AG04450 (cell line): ENCODE data around the gene RAB11FIP5. TPM values are rescaled to one million over a fixed set of nuclear protein-coding genes. Genes with fewer than 3 reads are reported as not detected.

Source experiments
- CTCF ChIA-PET: fragments of 300-600, 350-600 bp; formaldehyde crosslinking; extraction: SDS; loops from one replicate; lab custom pipeline; 2022; ENCODE audit warnings: antibody characterized with exemption, inconsistent platforms; lab: Charles Lee
- POLR2A ChIA-PET: fragments of 350-600 bp; formaldehyde crosslinking; extraction: SDS; loops from one replicate; lab custom pipeline; 2021; ENCODE audit warnings: antibody characterized with exemption, inconsistent platforms; lab: Yijun Ruan, JAX
- DNase-seq: peaks from one replicate; pipeline ENCODE4 v3.0.0-alpha.2; 2011; ENCODE audit warnings: low read depth, low spot score
- H3K27ac ChIP-seq: one replicate; pipeline ENCODE4 v1.5.1; 2012; ENCODE audit warnings: low read depth, low read length, control low read depth
- H3K27me3 ChIP-seq: one replicate; pipeline ENCODE4 v1.6.0; 2012; ENCODE audit warnings: low read length; ENCODE audit not compliant: control insufficient read depth, insufficient read depth
- H3K4me3 ChIP-seq: 2 replicates; pipeline ENCODE4 v1.5.1; 2011; ENCODE audit warnings: mild to moderate bottlenecking, low read depth, low read length, control low read depth
- H3K9me3 ChIP-seq: 2 replicates; pipeline ENCODE4 v1.5.1; 2012; ENCODE audit warnings: low read length; ENCODE audit not compliant: control insufficient read depth, insufficient read depth
- CTCF ChIP-seq: IDR thresholded peaks from 2 replicates; pipeline ENCODE4 v1.5.1; 2011; ENCODE audit warnings: low read depth, low read length, control low read depth, inconsistent platforms
- polyA plus RNA-seq: library from polyadenylated mRNA; depleted of rRNA; stranded (reverse); fragments of >200 nt; gene quantifications from 2 replicates; pipeline ENCODE4 v1.2.3, GENCODE V29; 2011

RAB11FIP5 gene
- polyA plus RNA-seq, 1 experiment = 29.6 TPM

DNA sequence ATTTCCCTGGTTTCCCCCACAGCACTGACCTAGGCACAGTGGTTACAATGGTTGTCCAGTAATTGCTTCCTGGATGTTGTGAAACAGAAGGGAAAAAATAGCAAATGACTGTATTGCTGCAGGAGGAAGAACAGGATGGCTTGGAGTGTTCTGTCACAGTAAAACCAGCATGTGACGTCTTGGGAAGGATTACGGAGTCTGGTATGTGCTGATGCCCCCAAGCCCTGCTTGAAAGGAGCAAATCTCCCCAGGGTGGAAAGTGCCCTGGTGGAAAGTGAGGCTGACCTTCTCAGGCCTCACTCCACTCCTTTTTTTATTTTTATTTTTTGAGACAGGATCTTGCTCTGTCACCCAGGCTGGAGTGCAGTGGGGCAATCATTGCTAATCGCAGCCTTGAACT is 7.8 kb downstream of the RAB11FIP5 start:
- no peak for TF ChIP-seq CTCF
- ChIA-PET POLR2A (interaction anchor here (0.6 kb wide), 1 partner anchor 15 kb away, joined by 3 read pairs; no protein-coding TSS in a partner anchor), CTCF (interaction anchor here (0.9 to 1.2 kb wide), 2 partner anchors 19 to 72 kb away, joined by 3 to 4 read pairs; no protein-coding TSS in a partner anchor)
- no peak overlapping the region for H3K27ac ChIP-seq
- H3K4me3 ChIP-seq = no peak overlapping the region
- H3K27me3 ChIP-seq = no peaks in the 10 kb centered on the region
- no peaks in the 10 kb centered on the region for H3K9me3 ChIP-seq
- no peak for DNase-seq

- H3K4me3 ChIP-seq = no peak overlapping the region
- no peak overlapping the region for H3K27ac ChIP-seq
- H3K9me3 ChIP-seq = no peaks in the 10 kb centered on the region
- DNase-seq = no peak
- no peak for TF ChIP-seq CTCF
- POLR2A ChIA-PET = no interaction called here
- H3K27me3 ChIP-seq = no peaks in the 10 kb centered on the region
- CTCF ChIA-PET = no interaction called here
Measured at GRCh38 chr2:73103018-73103542, 9.7 kb downstream of the RAB11FIP5 start.

GRCh38 chr2:73101626-73102256 is 11.0 kb downstream of the RAB11FIP5 start:
- Histone ChIP-seq H3K9me3 (no peaks in the 10 kb centered on the region), H3K27ac (no peak overlapping the region), H3K27me3 (no peaks in the 10 kb centered on the region), H3K4me3 (no peak overlapping the region)
- DNase-seq = no peak
- CTCF ChIA-PET = no interaction called here
- POLR2A ChIA-PET = no interaction called here
- no peak for TF ChIP-seq CTCF

DNA sequence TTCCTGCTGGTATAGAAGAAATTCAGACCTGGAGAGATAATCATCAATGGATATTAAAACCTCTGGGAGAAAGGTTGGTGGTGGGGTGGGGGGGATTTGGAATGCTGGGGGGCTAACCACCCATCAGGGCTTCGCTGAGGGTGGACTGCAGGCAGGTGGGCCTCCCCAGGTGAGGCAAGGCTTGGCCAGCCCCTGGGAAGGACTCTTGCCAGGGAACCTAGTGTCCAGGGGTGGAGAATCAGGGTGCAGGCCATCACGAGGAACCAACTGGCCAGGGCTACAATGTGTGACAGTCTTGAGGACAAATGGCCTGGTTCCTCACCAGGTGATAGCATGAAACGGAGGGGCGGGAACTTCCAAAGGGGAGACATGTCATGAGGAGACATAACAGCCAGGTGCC is 11.8 kb downstream of the RAB11FIP5 start:
- ChIA-PET CTCF (no interaction called here), POLR2A (no interaction called here)
- Histone ChIP-seq H3K4me3 (no peak overlapping the region), H3K27me3 (no peaks in the 10 kb centered on the region), H3K27ac (no peak overlapping the region), H3K9me3 (no peaks in the 10 kb centered on the region)
- TF ChIP-seq CTCF = no peak
- no peak for DNase-seq

DNA sequence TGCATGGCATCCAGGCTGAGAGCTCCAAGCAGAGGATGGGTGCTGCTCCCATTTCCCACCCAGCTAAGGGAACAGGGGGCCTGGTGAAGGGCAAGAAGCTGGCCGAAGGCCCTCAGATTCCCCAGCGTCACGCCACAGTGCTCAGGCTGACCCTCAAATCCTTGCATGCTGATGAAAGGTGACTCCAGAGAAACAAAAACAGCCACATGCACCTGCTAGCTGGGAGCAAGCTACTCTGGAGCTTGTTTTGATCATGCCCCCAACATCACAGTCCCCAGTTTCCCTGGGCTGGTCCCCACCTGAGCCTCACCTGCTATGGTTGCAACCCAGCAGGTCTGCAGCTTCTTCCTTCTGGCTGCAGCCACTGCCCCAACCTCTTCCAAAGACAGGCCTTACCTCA is 13.3 kb downstream of the RAB11FIP5 start:
- DNase-seq = no peak
- no peak overlapping the region for H3K27ac ChIP-seq
- H3K27me3 ChIP-seq = no peaks in the 10 kb centered on the region
- H3K9me3 ChIP-seq = no peaks in the 10 kb centered on the region
- POLR2A ChIA-PET = no interaction called here
- no peak overlapping the region for H3K4me3 ChIP-seq
- TF ChIP-seq CTCF = no peak
- CTCF ChIA-PET = interaction anchor here (1.1 kb wide), 1 partner anchor 56 kb away, joined by 3 read pairs; no protein-coding TSS in a partner anchor
